Measurements from ENCODE around the gene PI4K2A. TPM values are rescaled to one million over a fixed set of nuclear protein-coding genes. Genes with fewer than 3 reads are reported as not detected.

PI4K2A gene
- total RNA-seq, 6 experiments from 2014 or later: 6.2 to 18.1 (median 11.4) TPM

- no peak for TF ChIP-seq CTCF (IDR thresholded peaks at IDR 0.05)
- peak; percentile 30 for TF ChIP-seq POLR2A (IDR thresholded peaks at IDR 0.05)
- H3K36me3 ChIP-seq: no peaks in the 10 kb centered on the region
- peak; percentile 93 to 97 (median 96) for ATAC-seq
- H3K9me3 ChIP-seq: no peaks in the 10 kb centered on the region
- DNase-seq: peak; percentile 79 to 90 (median 89)
- no peaks in the 10 kb centered on the region for H3K27me3 ChIP-seq
- H3K4me3 ChIP-seq: no peak overlapping the region
- intact Hi-C loops (cut with DNase I): no loop called here
- H3K27ac ChIP-seq: peak overlapping the region in 2 of 3 donors; percentile 41 to 67
- peaks cover 0 to 14% (median 4%) of the 10 kb centered on the region in 4 donors for H3K4me1 ChIP-seq
- 20% methylated on average over 3 of the region's 11 CpGs for WGBS (ENCODE audit: insufficient coverage, low coverage, low lambda C conversion rate, missing lambda C conversion rate)
These were observed 66.8 kb downstream of the PI4K2A start for GRCh38 chr10:97707134-97707861.

GRCh38 chr10:97708167-97708566 lies 67.7 kb downstream of the PI4K2A start:
- ATAC-seq (no peak), DNase-seq (peak in 1 of 3 donors; percentile 8)
- intact Hi-C loops (cut with DNase I): no loop called here
- TF ChIP-seq CTCF (IDR thresholded peaks at IDR 0.05) (no peak), POLR2A (IDR thresholded peaks at IDR 0.05) (no peak)
- Histone ChIP-seq H3K4me3 (no peak overlapping the region), H3K4me1 (peaks cover 0 to 14% (median 4%) of the 10 kb centered on the region in 4 donors), H3K9me3 (no peaks in the 10 kb centered on the region), H3K27me3 (no peaks in the 10 kb centered on the region), H3K27ac (peak overlapping the region in 2 of 3 donors; percentile 40 to 67), H3K36me3 (no peaks in the 10 kb centered on the region)
- WGBS (ENCODE audit: insufficient coverage, low coverage, low lambda C conversion rate, missing lambda C conversion rate): 38% methylated on average over 1 of the region's 2 CpGs

GRCh38 chr10:97708976-97709946 lies 68.8 kb downstream of the PI4K2A start:
- H3K27me3 ChIP-seq: no peaks in the 10 kb centered on the region
- intact Hi-C loops (cut with DNase I): no loop called here
- TF ChIP-seq POLR2A (IDR thresholded peaks at IDR 0.05) (no peak), CTCF (IDR thresholded peaks at IDR 0.05) (peak; percentile 59 to 69 (median 60))
- ATAC-seq (peak; percentile 8 to 37 (median 20)), DNase-seq (peak; percentile 39 to 58 (median 51))
- no peaks in the 10 kb centered on the region for H3K36me3 ChIP-seq
- peaks cover 0 to 15% (median 4%) of the 10 kb centered on the region in 4 donors for H3K4me1 ChIP-seq
- 28% methylated on average over 10 of the region's 18 CpGs for WGBS (ENCODE audit: insufficient coverage, low coverage, low lambda C conversion rate, missing lambda C conversion rate)
- H3K27ac ChIP-seq: no peak overlapping the region
- no peak overlapping the region for H3K4me3 ChIP-seq
- no peaks in the 10 kb centered on the region for H3K9me3 ChIP-seq

- Histone ChIP-seq H3K36me3 (no peaks in the 10 kb centered on the region), H3K27me3 (no peaks in the 10 kb centered on the region), H3K27ac (no peak overlapping the region), H3K4me3 (no peak overlapping the region), H3K4me1 (peaks cover 0 to 15% (median 3%) of the 10 kb centered on the region in 4 donors), H3K9me3 (no peaks in the 10 kb centered on the region)
- ATAC-seq (peak in 1 of 4 donors; percentile 6), DNase-seq (no peak)
- intact Hi-C loops (cut with DNase I): no loop called here
- peak; percentile 50 for TF ChIP-seq POLR2A (IDR thresholded peaks at IDR 0.05)
- TF ChIP-seq CTCF (IDR thresholded peaks at IDR 0.05): no peak
- 57% methylated on average over 5 of the region's 9 CpGs for WGBS (ENCODE audit: insufficient coverage, low coverage, low lambda C conversion rate, missing lambda C conversion rate)
These were observed 71.4 kb downstream of the PI4K2A start for GRCh38 chr10:97711640-97712572.

Measured in right lobe of liver (tissue), 6 donors.